Aorta (tissue), 5 donors: ENCODE measurements around the gene SHC2. TPM values are rescaled to one million over a fixed set of nuclear protein-coding genes. Genes with fewer than 3 reads are reported as not detected.

Source experiments
- ATAC-seq: fragments of 200-7000 bp; cut with Tn5 transposase; one replicate; pipeline ENCODE4 v1.9.1; 2022; ENCODE audit warnings: moderate library complexity; ENCODE audit not compliant: low FRiP score
- DNase-seq, 2 donors: peaks; one replicate each; pipeline ENCODE4 v3.0.0-alpha.2; 2020
- H3K27ac ChIP-seq, 2 donors: one replicate each; pipeline ENCODE4 v1.5.1; 2013; ENCODE audit warnings: low read length in 2 of 2, mild to moderate bottlenecking in 2 of 2, moderate library complexity in 2 of 2, control low read depth in 1 of 2, inconsistent platforms in 1 of 2, low read depth in 1 of 2
- H3K27me3 ChIP-seq, 2 donors: one replicate each; pipeline ENCODE4 v1.6.1; 2013; ENCODE audit warnings: control low read depth in 1 of 2, low read length in 1 of 2, mild to moderate bottlenecking in 1 of 2, moderate library complexity in 1 of 2; ENCODE audit not compliant: insufficient read depth in 2 of 2, control insufficient read depth in 1 of 2
- H3K36me3 ChIP-seq, 2 donors: one replicate each; pipeline ENCODE4 v1.6.1; 2013; ENCODE audit warnings: control low read depth in 1 of 2, low read length in 1 of 2, mild to moderate bottlenecking in 1 of 2; ENCODE audit not compliant: insufficient read depth in 2 of 2, control insufficient read depth in 1 of 2
- H3K4me1 ChIP-seq, 2 donors: one replicate each; pipeline ENCODE4 v1.6.1; 2013; ENCODE audit warnings: low read length in 2 of 2, control low read depth in 1 of 2, mild to moderate bottlenecking in 1 of 2, moderate library complexity in 1 of 2; ENCODE audit not compliant: insufficient read depth in 2 of 2, control insufficient read depth in 1 of 2
- H3K4me3 ChIP-seq, 2 donors: one replicate each; pipeline ENCODE4 v1.5.1; 2013; ENCODE audit warnings: low read length in 2 of 2, control low read depth in 1 of 2, mild to moderate bottlenecking in 1 of 2
- H3K9me3 ChIP-seq: one replicate; pipeline ENCODE4 v1.6.1; 2013; ENCODE audit warnings: mild to moderate bottlenecking, low read length; ENCODE audit not compliant: control insufficient read depth
- WGBS, 2 donors: extraction: QIAGEN DNeasy Blood & Tissue Kit; methylation state at CpG; one replicate each; pipeline ENCODE4 v1.1.7; 2013; 5-methylcytosine and 5-hydroxymethylcytosine counted together
- intact Hi-C, 2 donors: fragments of 100-400 bp; cut with DNase I; formaldehyde crosslinking; loops; one replicate each; pipeline versions ENCODE4 v1.14.2 to v1.15.0; 2022
- polyA plus RNA-seq, 2 donors: library from polyadenylated mRNA; stranded (reverse); fragments of 200-250 nt; gene quantifications; one replicate each; pipeline ENCODE4 v1.2.3, GENCODE V29; 2013
- total RNA-seq, 2 donors: library from RNA; stranded (reverse); fragmentation: NEBNext Ultra II Directional; extraction: Animal tissue kit (Norgen Biotek cat#: 25700); gene quantifications; one replicate each; pipeline ENCODE4 v1.2.1, GENCODE V29; 2021
- donor health status: healthy with polysubstance abuse.
- donor health status: Bipolar disorder and iron deficiency.
- donor health status: DM: no; HTN: no; CAD: no.
- donor health status: DM: no; HTN: no; CAD: no.
- donor health status: DM: yes; HTN: yes; CAD: no.

Gene SHC2
- total and polyA plus RNA-seq, 4 donors, result 7.3 to 31.4 (median 10.3) TPM

- Histone ChIP-seq H3K4me1 (no peaks in the 10 kb centered on the region), H3K27me3 (no peaks in the 10 kb centered on the region), H3K36me3 (no peaks in the 10 kb centered on the region), H3K27ac (no peak overlapping the region), H3K4me3 (no peak overlapping the region), H3K9me3 (no peaks in the 10 kb centered on the region)
- DNase-seq (no peak), ATAC-seq (no peak)
- WGBS, 2 donors, result 79 to 86% methylated on average over 14 of the region's 14 CpGs
- intact Hi-C loops, result no loop called here
These were observed 93.3 kb downstream of the SHC2 start for GRCh38 chr19:367561-367960.

GRCh38 chr19:366951-367350 is 93.9 kb downstream of the SHC2 start:
- Histone ChIP-seq H3K27ac (no peak overlapping the region), H3K4me1 (no peaks in the 10 kb centered on the region), H3K27me3 (no peaks in the 10 kb centered on the region), H3K36me3 (no peaks in the 10 kb centered on the region), H3K9me3 (no peaks in the 10 kb centered on the region), H3K4me3 (no peak overlapping the region)
- DNase-seq (peak in 1 of 2 donors; percentile 23), ATAC-seq (no peak)
- 90 to 91% methylated on average over 8 of the region's 8 CpGs for WGBS, 2 donors
- intact Hi-C loops, result no loop called here

Other genes with a start within 250 kb of the SHC2 start
- gene PLPP2, start 169.6 kb downstream of the SHC2 start, total RNA-seq, result 1 to 10 TPM; 3.1 to 4.2 TPM
- 1 to 10 TPM in 1 of 2 donors, under 1 TPM in 1; 0.51 to 6.5 TPM for gene PLPP2, start 169.6 kb downstream of the SHC2 start, polyA plus RNA-seq
- 10 to 100 TPM; 26.4 to 31.1 TPM for gene MIER2, start 116.2 kb downstream of the SHC2 start, total RNA-seq
- gene MIER2, start 116.2 kb downstream of the SHC2 start, polyA plus RNA-seq, result 1 to 10 TPM; 3.3 to 9.1 TPM
- 1 to 10 TPM in 1 of 2 donors, under 1 TPM in 1; 0.88 to 1.1 TPM for gene C2CD4C, start 51.9 kb downstream of the SHC2 start, total RNA-seq
- gene C2CD4C, start 51.9 kb downstream of the SHC2 start, polyA plus RNA-seq, result not detected
- under 1 TPM in 1 of 2 donors, not detected in 1; 0.63 TPM for gene MADCAM1, start 35.5 kb upstream of the SHC2 start, total RNA-seq
- gene MADCAM1, start 35.5 kb upstream of the SHC2 start, polyA plus RNA-seq, result 1 to 10 TPM in 1 of 2 donors, under 1 TPM in 1; 0.50 to 1.4 TPM
- 10 to 100 TPM; 19.2 to 20.2 TPM for gene TPGS1, start 46.5 kb upstream of the SHC2 start, total RNA-seq
- gene TPGS1, start 46.5 kb upstream of the SHC2 start, polyA plus RNA-seq, result 10 to 100 TPM; 17.4 to 33.0 TPM
- gene CDC34, start 70.7 kb upstream of the SHC2 start, total RNA-seq, result 10 to 100 TPM; 39.6 to 46.4 TPM
- gene CDC34, start 70.7 kb upstream of the SHC2 start, polyA plus RNA-seq, result 10 to 100 TPM; 27.5 to 79.1 TPM
- under 1 TPM; 0.54 to 0.75 TPM for gene GZMM, start 83.0 kb upstream of the SHC2 start, total RNA-seq
- 1 to 10 TPM in 1 of 2 donors, not detected in 1; 2.8 TPM for gene GZMM, start 83.0 kb upstream of the SHC2 start, polyA plus RNA-seq
- 100 to 1,000 TPM; 264 to 281 TPM for gene BSG, start 111.6 kb upstream of the SHC2 start, total RNA-seq
- 100 to 1,000 TPM; 239 to 436 TPM for gene BSG, start 111.6 kb upstream of the SHC2 start, polyA plus RNA-seq
- gene HCN2, start 128.8 kb upstream of the SHC2 start, total RNA-seq, result under 1 TPM; 0.19 to 0.30 TPM
- gene HCN2, start 128.8 kb upstream of the SHC2 start, polyA plus RNA-seq, result under 1 TPM; 0.08 to 0.13 TPM
- gene POLRMT, start 172.5 kb upstream of the SHC2 start, total RNA-seq, result 10 to 100 TPM; 19.9 to 33.3 TPM
- 10 to 100 TPM; 10.1 to 76.6 TPM for gene POLRMT, start 172.5 kb upstream of the SHC2 start, polyA plus RNA-seq
- gene FGF22, start 178.8 kb upstream of the SHC2 start, total RNA-seq, result under 1 TPM; 0.36 to 0.45 TPM
- 1 to 10 TPM in 1 of 2 donors, under 1 TPM in 1; 0.63 to 4.8 TPM for gene FGF22, start 178.8 kb upstream of the SHC2 start, polyA plus RNA-seq
- gene RNF126, start 202.2 kb upstream of the SHC2 start, total RNA-seq, result 10 to 100 TPM; 26.7 to 26.9 TPM
- gene RNF126, start 202.2 kb upstream of the SHC2 start, polyA plus RNA-seq, result 10 to 100 TPM; 18.3 to 38.5 TPM
- 100 to 1,000 TPM; 116 to 134 TPM for gene FSTL3, start 215.4 kb upstream of the SHC2 start, total RNA-seq
- gene FSTL3, start 215.4 kb upstream of the SHC2 start, polyA plus RNA-seq, result 10 to 100 TPM; 40.6 to 80.1 TPM
- gene PRSS57, start 234.4 kb upstream of the SHC2 start, total RNA-seq, result not detected
- not detected for gene PRSS57, start 234.4 kb upstream of the SHC2 start, polyA plus RNA-seq
- gene PALM, start 247.9 kb upstream of the SHC2 start, total RNA-seq, result 10 to 100 TPM; 27.5 to 75.1 TPM
- gene PALM, start 247.9 kb upstream of the SHC2 start, polyA plus RNA-seq, result 1 to 10 TPM in 1 of 2 donors, under 1 TPM in 1; 0.59 to 2.5 TPM